OCI-LY3 (cell line): ENCODE data around the gene TCF4.

ENCODE experiments used
- CTCF ChIP-seq: fragments of 200-600, 300-600 bp; sonication (generic); IDR thresholded peaks from 2 replicates; pipeline ENCODE4 v1.5.1; 2014; ENCODE audit warnings: antibody characterized with exemption, low read length, low read depth
- EZH2phosphoT487 ChIP-seq: fragments of 200-600 bp; shearing (Covaris generic); IDR thresholded peaks from 2 replicates; pipeline ENCODE4 v1.6.1; 2018; ENCODE audit warnings: antibody characterized with exemption, mixed run types, low read depth

- TF ChIP-seq CTCF (no peak), EZH2phosphoT487 (no peak)
Measured at GRCh38 chr18:55244546-55244945, 343.4 kb downstream of the TCF4 start.
